Central memory CD8-positive, alpha-beta T cell (primary cell): ENCODE data around the gene TLCD3B.
A peak's percentile ranks its signal among the peaks of the same experiment; 100 is the strongest.
"Not testable (repeated sequence)": the region's sequence is repeated elsewhere in the genome, so short reads cannot be mapped to it uniquely, and the experiment has no call there.

Experiments used
- ATAC-seq: fragments of 150-1000 bp; cut with Tn5 transposase; replicated peaks from 2 replicates; pipeline ENCODE4 v1.10.0; 2022; ENCODE audit warnings: mild to moderate bottlenecking, moderate FRiP score, moderate number of reproducible peaks; ENCODE audit not compliant: poor library complexity, severe bottlenecking; ENCODE audit errors: extremely low read depth
- DNase-seq, 2 donors: peaks; one replicate each; pipeline ENCODE4 v3.0.0; 2021; ENCODE audit warnings: low spot score in 2 of 2
- H3K27ac Mint-ChIP-seq: one replicate; pipeline ENCODE4 v1.8.0; 2022; ENCODE audit warnings: low read depth, mild to moderate bottlenecking, moderate library complexity, mixed read lengths
- H3K27me3 Mint-ChIP-seq: one replicate; pipeline ENCODE4 v1.8.0; 2022; ENCODE audit warnings: mixed read lengths
- H3K36me3 Mint-ChIP-seq: one replicate; pipeline ENCODE4 v1.8.0; 2022; ENCODE audit warnings: mild to moderate bottlenecking, moderate library complexity, mixed read lengths; ENCODE audit not compliant: insufficient read depth
- H3K4me1 Mint-ChIP-seq: one replicate; pipeline ENCODE4 v1.8.0; 2022; ENCODE audit warnings: mixed read lengths
- H3K4me3 Mint-ChIP-seq: one replicate; pipeline ENCODE4 v1.8.0; 2022; ENCODE audit warnings: mild to moderate bottlenecking, moderate library complexity, mixed read lengths
- H3K9me3 Mint-ChIP-seq: one replicate; pipeline ENCODE4 v1.8.0; 2022; ENCODE audit warnings: mixed read lengths

Gene TLCD3B

GRCh38 chr16:30016555-30017276 is 14.4 kb downstream of the TLCD3B start:
- Mint-ChIP-seq H3K36me3 (peaks cover 1% of the 10 kb centered on the region), H3K27me3 (peaks cover 7% of the 10 kb centered on the region), H3K4me3 (no peak overlapping the region), H3K27ac (no peak overlapping the region), H3K4me1 (peaks cover 19% of the 10 kb centered on the region), H3K9me3 (no peaks in the 10 kb centered on the region)
- DNase-seq (no peak), ATAC-seq (no peak)

GRCh38 chr16:30015450-30015849 is 15.6 kb downstream of the TLCD3B start:
- not testable (repeated sequence) for H3K36me3 Mint-ChIP-seq, H3K4me1 Mint-ChIP-seq, H3K9me3 Mint-ChIP-seq, H3K4me3 Mint-ChIP-seq, H3K27ac Mint-ChIP-seq, DNase-seq, ATAC-seq
- H3K27me3 Mint-ChIP-seq: peaks cover 15% of the 10 kb centered on the region

- not testable (repeated sequence) for H3K27ac Mint-ChIP-seq, H3K36me3 Mint-ChIP-seq
- peaks cover 42% of the 10 kb centered on the region for H3K27me3 Mint-ChIP-seq
Measured at GRCh38 chr16:30012598-30012997, 18.5 kb downstream of the TLCD3B start.

GRCh38 chr16:30011714-30012504 is 19.2 kb downstream of the TLCD3B start:
- Mint-ChIP-seq H3K4me3 (peak overlapping the region; percentile 78), H3K4me1 (peaks cover 14% of the 10 kb centered on the region), H3K36me3 (peaks cover 4% of the 10 kb centered on the region), H3K9me3 (no peaks in the 10 kb centered on the region), H3K27ac (peak overlapping the region; percentile 75), H3K27me3 (peaks cover 42% of the 10 kb centered on the region)
- ATAC-seq (no peak), DNase-seq (no peak)

More at GRCh38 chr16:30012598-30012997, 18.5 kb downstream of the TLCD3B start:
- not testable (repeated sequence) for ATAC-seq, DNase-seq, H3K4me3 Mint-ChIP-seq, H3K9me3 Mint-ChIP-seq
- peaks cover 14% of the 10 kb centered on the region for H3K4me1 Mint-ChIP-seq

- Mint-ChIP-seq H3K27me3 (peaks cover 42% of the 10 kb centered on the region), H3K4me3 (peak within 1 kb of the TSS; percentile 78), H3K27ac (peak within 1 kb of the TSS; percentile 75), H3K4me1 (peaks cover 14% of the 10 kb centered on the region), H3K36me3 (peaks cover 4% of the 10 kb centered on the region), H3K9me3 (no peaks in the 10 kb centered on the region)
- peak; percentile 68 for ATAC-seq
- no peak for DNase-seq
Measured at GRCh38 chr16:30010844-30011713, 20.0 kb downstream of the TLCD3B start, which contains the start of gene DOC2A. DOC2A (minus strand) TSS chr16:30011027; CDS start chr16:30010222, 805 bp downstream.

GRCh38 chr16:30009990-30010843 is 20.9 kb downstream of the TLCD3B start:
- Mint-ChIP-seq H3K9me3 (no peaks in the 10 kb centered on the region), H3K27me3 (peaks cover 42% of the 10 kb centered on the region), H3K4me1 (peaks cover 14% of the 10 kb centered on the region), H3K36me3 (peaks cover 4% of the 10 kb centered on the region), H3K4me3 (peak overlapping the region; percentile 54), H3K27ac (no peak overlapping the region)
- DNase-seq (no peak), ATAC-seq (no peak)

- DNase-seq: no peak
Measured at GRCh38 chr16:30009085-30009862, 21.8 kb downstream of the TLCD3B start.

GRCh38 chr16:30007378-30007895 is 23.6 kb downstream of the TLCD3B start:
- DNase-seq: no peak
- no peak overlapping the region for H3K4me3 Mint-ChIP-seq
- peaks cover 15% of the 10 kb centered on the region for H3K4me1 Mint-ChIP-seq
- H3K27ac Mint-ChIP-seq: no peak overlapping the region
- ATAC-seq: no peak
- peaks cover 6% of the 10 kb centered on the region for H3K36me3 Mint-ChIP-seq
- peaks cover 41% of the 10 kb centered on the region for H3K27me3 Mint-ChIP-seq
- H3K9me3 Mint-ChIP-seq: no peaks in the 10 kb centered on the region

More at GRCh38 chr16:30009085-30009862, 21.8 kb downstream of the TLCD3B start:
- Mint-ChIP-seq H3K27me3 (peaks cover 42% of the 10 kb centered on the region), H3K9me3 (no peaks in the 10 kb centered on the region), H3K4me1 (peaks cover 14% of the 10 kb centered on the region), H3K36me3 (peaks cover 4% of the 10 kb centered on the region), H3K27ac (no peak overlapping the region), H3K4me3 (peak overlapping the region; percentile 25)
- no peak for ATAC-seq

- Mint-ChIP-seq H3K9me3 (no peaks in the 10 kb centered on the region), H3K27me3 (peaks cover 35% of the 10 kb centered on the region), H3K27ac (no peak overlapping the region), H3K36me3 (peaks cover 8% of the 10 kb centered on the region), H3K4me3 (no peak overlapping the region), H3K4me1 (peaks cover 17% of the 10 kb centered on the region)
- no peak for DNase-seq
- no peak for ATAC-seq
Measured at GRCh38 chr16:30006659-30007377, 24.3 kb downstream of the TLCD3B start.

GRCh38 chr16:30006095-30006473 is 25.0 kb downstream of the TLCD3B start:
- Mint-ChIP-seq H3K36me3 (peaks cover 8% of the 10 kb centered on the region), H3K4me3 (no peak overlapping the region), H3K27ac (no peak overlapping the region), H3K27me3 (peaks cover 31% of the 10 kb centered on the region), H3K4me1 (peaks cover 18% of the 10 kb centered on the region), H3K9me3 (no peaks in the 10 kb centered on the region)
- DNase-seq: no peak
- no peak for ATAC-seq
